ENCODE measurements around the gene ZNF512. TPM values are rescaled to one million over a fixed set of nuclear protein-coding genes. Genes with fewer than 3 reads are reported as not detected.

Gene ZNF512
- total and polyA plus RNA-seq, 10 donors = 16.7 to 61.8 (median 37.4) TPM

- no peaks in the 10 kb centered on the region for H3K27me3 ChIP-seq (replicated peaks in 1 of 7)
- intact Hi-C loops (cut with DNase I; ENCODE audit: low total_unique reads) = no loop called here
- TF ChIP-seq POLR2AphosphoS5 (IDR thresholded peaks at IDR 0.05) = no peak
- no peak for TF ChIP-seq POLR2A (IDR thresholded peaks at IDR 0.05)
- no peak for TF ChIP-seq CTCF (IDR thresholded peaks at IDR 0.05 in 8 of 11, conservative IDR thresholded peaks at IDR 0.05 in 3 of 11)
- no peak for DNase-seq
- H3K9me3 ChIP-seq = no peaks in the 10 kb centered on the region
- H3K36me3 ChIP-seq = peaks cover 5 to 100% (median 88%) of the 10 kb centered on the region in 6 donors
- H3K27ac ChIP-seq = no peak overlapping the region
- no peaks in the 10 kb centered on the region for H3K4me1 ChIP-seq
- H3K4me3 ChIP-seq = no peak overlapping the region
Measured at GRCh38 chr2:27647289-27647688, 64.4 kb downstream of the ZNF512 start.

- intact Hi-C loops (cut with DNase I; ENCODE audit: low total_unique reads) = no loop called here
- no peak for TF ChIP-seq POLR2AphosphoS5 (IDR thresholded peaks at IDR 0.05)
- no peak for TF ChIP-seq POLR2A (IDR thresholded peaks at IDR 0.05)
- no peak for TF ChIP-seq CTCF (IDR thresholded peaks at IDR 0.05 in 8 of 11, conservative IDR thresholded peaks at IDR 0.05 in 3 of 11)
- Histone ChIP-seq H3K27ac (no peak overlapping the region), H3K27me3 (replicated peaks in 1 of 7) (no peaks in the 10 kb centered on the region), H3K36me3 (peaks cover 9 to 100% (median 89%) of the 10 kb centered on the region in 6 donors), H3K9me3 (no peaks in the 10 kb centered on the region), H3K4me3 (no peak overlapping the region), H3K4me1 (no peaks in the 10 kb centered on the region)
- DNase-seq = no peak
- WGBS, 5 donors = 72 to 81% (median 80%) methylated on average over 4 of the region's 4 CpGs
Measured at GRCh38 chr2:27647737-27648136, 64.9 kb downstream of the ZNF512 start.

DNA sequence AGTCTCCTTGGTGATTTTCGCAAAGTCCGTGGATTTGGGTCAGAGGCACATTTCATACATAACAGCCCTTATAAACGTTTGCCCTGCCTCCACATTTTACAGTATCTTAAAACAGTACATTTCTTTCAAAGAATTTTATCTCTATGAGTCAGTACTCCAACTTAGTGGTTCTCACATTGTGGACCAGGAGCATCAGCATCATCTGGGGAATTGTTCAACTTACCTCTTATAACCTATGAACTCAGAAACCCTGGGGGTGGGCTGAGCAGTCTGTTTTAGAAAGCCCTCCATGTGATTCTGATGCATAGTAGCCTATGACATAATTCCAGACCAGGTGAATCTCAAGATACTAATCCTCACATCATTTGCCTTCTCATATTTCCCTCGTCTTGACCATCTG, 68.2 kb downstream of the ZNF512 start:
- Histone ChIP-seq H3K27ac (no peak overlapping the region), H3K9me3 (no peaks in the 10 kb centered on the region), H3K4me1 (no peaks in the 10 kb centered on the region), H3K36me3 (peaks cover 13 to 100% (median 98%) of the 10 kb centered on the region in 6 donors), H3K4me3 (no peak overlapping the region), H3K27me3 (replicated peaks in 1 of 7) (no peaks in the 10 kb centered on the region)
- DNase-seq = no peak
- TF ChIP-seq CTCF (IDR thresholded peaks at IDR 0.05 in 8 of 11, conservative IDR thresholded peaks at IDR 0.05 in 3 of 11) = no peak
- TF ChIP-seq POLR2A (IDR thresholded peaks at IDR 0.05) = no peak
- TF ChIP-seq POLR2AphosphoS5 (IDR thresholded peaks at IDR 0.05) = no peak
- intact Hi-C loops (cut with DNase I; ENCODE audit: low total_unique reads) = no loop called here
- 81 to 93% (median 85%) methylated on average over 4 of the region's 4 CpGs for WGBS, 5 donors

DNA sequence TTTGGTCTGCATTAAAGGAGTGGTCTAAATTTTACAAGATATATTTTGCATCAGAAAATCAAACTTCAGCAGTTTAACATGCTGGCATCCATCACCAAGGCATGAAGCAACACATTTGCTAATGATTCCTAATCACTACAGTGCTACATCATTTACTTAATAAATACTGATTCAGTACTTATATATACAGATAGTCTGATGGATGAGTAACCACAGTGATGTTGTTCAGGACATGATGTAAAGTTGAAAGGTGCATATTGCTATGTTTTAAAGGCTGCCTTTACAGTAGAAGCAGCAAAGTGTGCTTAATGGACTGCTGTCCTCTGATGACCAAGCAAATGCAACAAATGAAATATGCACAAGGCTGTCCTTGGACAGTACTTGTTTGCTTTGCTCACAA, 69.5 kb downstream of the ZNF512 start:
- Histone ChIP-seq H3K9me3 (no peaks in the 10 kb centered on the region), H3K27ac (no peak overlapping the region), H3K27me3 (replicated peaks in 1 of 7) (no peaks in the 10 kb centered on the region), H3K4me3 (no peak overlapping the region), H3K36me3 (peaks cover 14 to 100% (median 98%) of the 10 kb centered on the region in 6 donors), H3K4me1 (no peaks in the 10 kb centered on the region)
- TF ChIP-seq POLR2A (IDR thresholded peaks at IDR 0.05) = no peak
- intact Hi-C loops (cut with DNase I; ENCODE audit: low total_unique reads) = no loop called here
- DNase-seq = no peak

DNA sequence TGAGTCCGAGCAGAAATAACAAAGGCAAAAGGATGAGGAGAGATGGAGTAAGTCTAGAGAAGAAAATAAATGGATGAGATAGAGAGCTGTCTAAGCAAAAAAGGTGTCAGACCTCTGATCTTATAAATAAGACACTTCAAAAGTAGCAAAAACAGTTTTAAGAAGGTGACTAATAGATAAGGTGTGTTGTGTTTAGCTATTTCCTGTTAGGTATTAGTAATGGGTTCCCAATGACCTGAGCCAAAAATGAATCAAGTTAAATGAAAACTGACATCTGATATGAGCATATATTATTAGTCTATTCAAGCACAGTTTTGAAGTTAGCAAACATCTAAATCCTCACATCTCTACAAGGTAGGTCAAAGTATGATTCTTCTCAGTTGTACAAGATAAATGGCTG, 69.9 kb downstream of the ZNF512 start:
- intact Hi-C loops (cut with DNase I; ENCODE audit: low total_unique reads) = no loop called here
- Histone ChIP-seq H3K4me1 (peaks cover 0 to 2% (median 0%) of the 10 kb centered on the region in 6 donors), H3K27me3 (replicated peaks in 1 of 7) (no peaks in the 10 kb centered on the region), H3K4me3 (no peak overlapping the region), H3K9me3 (no peaks in the 10 kb centered on the region), H3K27ac (no peak overlapping the region), H3K36me3 (peaks cover 14 to 100% (median 98%) of the 10 kb centered on the region in 6 donors)
- DNase-seq = no peak
- 87 to 91% (median 89%) methylated on average over 1 of the region's 1 CpG for WGBS, 5 donors
- no peak for TF ChIP-seq CTCF (IDR thresholded peaks at IDR 0.05 in 8 of 11, conservative IDR thresholded peaks at IDR 0.05 in 3 of 11)
- TF ChIP-seq POLR2A (IDR thresholded peaks at IDR 0.05) = no peak
- TF ChIP-seq POLR2AphosphoS5 (IDR thresholded peaks at IDR 0.05) = no peak

Data from spleen (tissue), 11 donors.